OCI-M2 (cell line): ENCODE measurements around the gene RPP14.
"Not testable (repeated sequence)": the region's sequence is repeated elsewhere in the genome, so short reads cannot be mapped to it uniquely, and the experiment has no call there.

Source experiments
- DNase-seq: peaks from one replicate; lab custom pipeline; 2025; ENCODE audit not compliant: unreplicated experiment; lab: John Stamatoyannopoulos, UW

RPP14 gene

DNA sequence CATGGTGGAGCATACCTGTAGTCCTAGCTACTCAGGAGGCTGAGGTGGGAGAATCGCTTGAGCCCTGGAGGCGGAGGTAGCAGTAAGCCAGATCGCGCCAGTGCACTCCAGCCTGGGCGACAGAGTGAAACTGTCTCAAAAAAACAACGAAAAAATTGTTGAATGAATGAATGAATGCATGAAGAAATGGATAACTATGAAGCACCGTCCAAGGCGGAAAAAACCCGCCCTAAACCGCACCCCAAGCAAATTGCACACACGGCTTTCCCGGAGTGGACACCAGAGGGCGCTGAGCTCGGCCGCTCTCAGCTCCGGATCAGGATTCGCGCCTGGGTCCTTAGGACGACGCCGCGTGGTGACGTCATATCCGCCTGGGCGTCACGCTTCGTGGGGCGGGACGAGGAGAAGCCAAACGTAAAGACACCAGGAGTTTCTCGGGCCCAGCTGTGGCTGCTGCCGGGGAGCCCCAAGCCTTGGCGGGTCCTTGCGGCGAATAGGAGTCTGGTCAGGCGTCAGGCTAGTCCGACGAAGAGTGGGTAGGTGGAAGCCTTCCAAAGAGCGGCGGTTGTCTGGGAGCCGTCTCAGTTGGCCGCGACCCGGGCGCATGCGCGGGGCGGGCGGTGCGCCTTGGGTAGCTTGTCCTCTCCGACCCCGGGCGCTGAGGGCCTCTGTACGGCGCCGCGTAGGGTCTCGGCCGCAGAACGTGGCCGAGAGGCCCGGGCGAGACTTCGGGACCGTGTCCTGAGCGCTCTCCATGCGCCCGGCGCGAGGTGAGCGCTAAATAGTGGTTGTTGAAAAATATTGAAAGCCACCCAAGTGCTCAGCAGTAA lies at the start of gene RPP14, which contains the start of gene HTD2:
Gene RPP14 (plus strand): TSS at position 364 of the 830 bp plus-strand sequence. CDS start 4,085 bp downstream, outside the sequence.
Gene HTD2 (plus strand): TSS at position 639 of the 830 bp plus-strand sequence. CDS start 11,094 bp downstream, outside the sequence.
- peak; percentile 45 for DNase-seq

DNA sequence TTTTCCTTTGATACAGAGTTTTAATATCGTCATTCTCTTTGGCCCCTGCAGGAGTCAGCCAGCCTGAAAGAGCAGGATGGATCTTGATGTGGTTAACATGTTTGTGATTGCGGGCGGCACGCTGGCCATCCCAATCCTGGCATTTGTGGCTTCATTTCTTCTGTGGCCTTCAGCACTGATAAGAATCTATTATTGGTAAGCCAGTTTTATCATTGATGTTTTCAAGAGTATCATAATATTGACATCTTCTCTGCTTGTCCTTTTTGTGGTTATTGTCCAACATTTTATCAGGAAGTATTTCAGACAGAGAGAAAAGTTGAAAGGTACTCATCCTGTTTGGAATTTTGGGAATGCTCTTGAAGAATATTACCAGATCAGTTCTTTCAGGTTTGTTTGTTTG lies 49.5 kb upstream of the RPP14 start:
- no peak for DNase-seq

DNA sequence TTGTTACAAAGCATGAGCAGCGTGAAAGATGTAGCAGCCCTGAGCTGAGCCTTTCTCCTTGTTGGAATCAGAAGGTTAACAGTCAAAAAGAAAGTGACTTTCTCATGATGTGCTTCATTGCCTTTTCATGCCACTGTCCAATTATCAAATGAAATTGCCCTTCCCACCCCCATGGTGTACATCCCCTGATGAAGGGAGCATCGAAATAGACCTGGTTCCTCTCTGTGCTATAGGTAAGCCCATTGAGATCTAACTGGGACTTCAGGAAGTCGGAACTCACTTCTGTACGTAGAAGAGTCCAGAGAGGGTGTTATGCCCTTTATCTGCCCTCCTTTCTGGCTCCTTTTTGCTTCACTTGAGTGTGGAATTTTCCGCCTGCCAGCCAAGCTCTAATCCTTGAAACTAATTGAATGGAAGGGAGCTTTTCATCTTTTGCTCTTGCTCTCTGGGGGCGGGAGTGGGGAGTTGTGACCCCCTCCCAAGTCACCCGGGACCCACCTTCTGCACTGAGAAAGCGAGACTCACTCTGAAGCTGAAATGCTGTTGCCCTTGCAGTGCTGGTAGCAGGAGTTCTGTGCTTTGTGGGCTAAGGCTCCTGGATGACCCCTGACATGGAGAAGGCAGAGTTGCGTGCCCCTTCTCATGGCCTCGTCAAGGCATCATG lies 47.5 kb upstream of the RPP14 start:
- DNase-seq: no peak

DNA sequence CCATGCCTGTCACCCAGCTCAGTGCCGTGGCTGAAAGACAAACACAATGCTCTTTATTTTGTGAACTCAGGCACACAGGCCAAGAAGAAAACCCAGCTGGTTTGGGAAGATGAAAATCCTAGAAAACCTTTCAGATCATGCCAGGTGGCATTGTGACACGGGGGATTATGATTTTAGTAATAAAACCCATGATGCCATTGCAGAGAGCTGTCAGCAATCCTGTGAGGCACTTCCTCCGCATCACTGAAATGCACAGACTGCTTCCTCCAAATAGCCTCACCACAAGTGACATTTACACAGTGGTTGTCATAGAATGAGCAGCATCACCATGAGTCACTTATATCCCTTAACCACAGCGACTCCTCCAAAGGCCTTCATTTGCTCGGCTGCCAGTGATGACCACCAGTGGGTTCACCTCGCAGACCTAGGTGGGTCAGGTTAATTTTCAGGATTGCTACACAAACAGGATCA lies 45.7 kb upstream of the RPP14 start:
- DNase-seq: no peak

DNA sequence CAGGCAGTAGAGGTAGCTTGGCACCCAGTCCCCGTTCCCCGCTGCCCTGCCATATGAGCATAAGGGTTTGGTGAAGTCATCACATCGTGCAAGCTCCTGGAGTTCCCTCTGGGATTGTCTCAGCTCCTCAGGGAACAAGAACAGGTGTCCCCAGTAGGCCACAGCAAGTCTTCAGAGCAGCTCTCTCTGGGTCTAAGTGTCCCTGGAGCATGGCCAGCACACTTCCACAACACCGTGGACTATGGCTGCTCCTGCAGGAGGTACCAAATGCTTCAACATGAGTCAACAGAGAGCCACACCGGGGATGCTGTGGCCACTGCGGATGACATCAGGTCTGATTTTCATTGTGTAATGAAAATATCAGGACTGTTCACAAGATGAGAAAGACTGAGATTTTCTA lies 45.3 kb upstream of the RPP14 start:
- DNase-seq: no peak

DNA sequence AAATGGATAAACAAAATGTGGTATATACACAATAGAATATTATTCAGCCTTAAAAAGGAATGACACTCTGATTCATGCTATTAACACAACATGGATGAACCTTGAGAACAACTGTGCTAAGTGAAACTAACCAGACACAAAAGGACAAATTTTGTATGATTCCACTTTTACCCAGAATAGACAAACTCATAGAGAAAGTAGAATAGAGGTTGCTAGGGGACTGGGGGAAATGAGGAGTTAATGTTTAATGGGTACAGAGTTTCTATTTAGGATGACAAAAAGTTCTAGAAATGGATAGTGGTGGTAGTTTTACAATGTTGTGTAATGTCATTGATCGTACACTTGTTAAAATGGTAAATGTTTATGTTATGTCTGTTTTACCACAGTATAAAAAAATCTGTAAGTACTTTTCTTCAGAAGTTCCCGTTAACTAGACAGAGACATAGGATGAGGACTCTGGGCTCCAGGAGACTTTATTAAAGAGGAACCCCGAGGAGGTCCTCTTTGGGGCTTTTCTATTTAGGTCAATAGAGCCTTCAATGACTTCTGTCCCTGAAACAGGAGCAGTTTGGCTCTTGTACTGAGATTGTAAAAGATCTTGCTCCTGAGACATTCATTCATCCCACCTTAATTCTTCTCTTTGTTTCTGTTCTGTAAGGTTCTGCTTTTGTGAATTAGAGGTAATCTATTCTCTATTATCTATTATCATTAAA lies 43.9 kb upstream of the RPP14 start:
- no peak for DNase-seq

DNA sequence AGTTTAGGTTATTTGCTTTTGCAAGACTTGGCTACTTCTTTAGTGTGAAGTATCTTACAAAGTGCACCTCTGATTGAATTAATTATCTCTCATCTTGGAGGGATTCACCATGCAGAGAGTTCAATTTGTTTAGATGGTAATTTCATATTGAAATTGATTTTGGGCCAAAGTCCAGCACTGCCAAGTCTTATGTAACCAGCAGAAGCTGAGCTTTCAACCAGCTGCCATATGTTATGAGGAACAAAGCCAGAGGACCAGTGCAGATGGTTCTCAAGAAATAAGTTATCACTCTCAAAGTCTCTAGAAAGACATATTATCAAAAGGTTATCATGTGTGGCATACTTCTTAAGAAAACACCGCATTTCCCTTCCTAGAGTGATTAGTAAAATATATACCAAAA lies 39.5 kb upstream of the RPP14 start:
- no peak for DNase-seq

DNA sequence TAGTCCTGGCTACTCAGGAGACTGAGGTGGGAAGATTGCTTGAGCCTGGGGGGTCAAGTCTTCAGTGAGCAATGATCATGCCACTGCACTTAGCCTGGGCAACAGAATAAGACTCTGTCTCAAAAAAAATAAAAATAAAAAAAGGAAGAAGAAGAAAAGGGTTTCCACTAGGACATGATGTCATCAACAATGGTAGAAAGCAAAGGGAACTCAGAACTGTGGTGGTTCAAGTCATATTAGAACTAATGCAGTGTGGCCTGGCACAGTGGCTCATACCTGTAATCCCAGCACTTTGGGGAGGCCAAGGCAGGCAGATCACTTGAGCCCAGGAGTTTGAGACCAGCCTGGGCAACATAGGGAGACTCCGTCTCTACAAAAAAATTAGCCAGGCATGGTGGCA lies 38.5 kb upstream of the RPP14 start:
- DNase-seq: not testable (repeated sequence)

DNA sequence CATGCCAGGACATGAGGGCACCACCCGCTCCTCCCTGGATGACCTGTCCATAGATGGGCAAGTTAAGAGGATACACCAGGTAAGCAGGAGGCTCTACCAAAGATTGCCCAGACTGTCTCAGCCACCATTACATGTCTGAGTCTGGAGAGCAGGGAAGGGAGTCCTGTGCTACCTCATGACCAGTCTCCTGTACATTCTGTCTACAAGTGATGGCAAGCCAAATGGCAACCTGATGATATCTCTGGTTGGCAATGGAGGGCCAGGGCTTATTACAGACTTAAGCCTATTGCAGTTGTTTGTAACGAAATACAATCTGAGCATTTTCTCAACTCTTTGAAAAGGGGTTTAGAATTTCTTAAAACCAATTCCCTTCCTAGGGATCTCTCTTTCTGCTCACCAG lies 36.7 kb upstream of the RPP14 start:
- no peak for DNase-seq

DNA sequence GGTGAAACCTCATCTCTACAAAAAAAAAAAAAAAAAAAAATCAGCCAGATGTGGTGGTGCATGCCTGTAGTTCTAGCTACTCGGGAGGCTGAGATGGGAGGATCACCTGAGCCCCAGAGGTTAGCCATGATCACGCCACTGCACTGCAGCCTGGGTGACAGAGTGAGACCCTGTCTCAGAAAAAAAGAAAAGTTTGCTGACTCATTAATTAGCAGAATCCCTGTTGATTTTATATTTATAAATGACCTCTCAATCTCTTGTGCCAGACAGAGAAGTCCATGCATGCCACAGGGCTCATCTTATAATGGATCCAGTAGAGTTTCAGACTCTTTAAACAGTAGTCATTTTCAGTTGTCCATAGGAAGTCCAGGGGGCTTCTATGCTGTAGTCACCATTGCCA lies 35.6 kb upstream of the RPP14 start:
- DNase-seq: no peak

DNA sequence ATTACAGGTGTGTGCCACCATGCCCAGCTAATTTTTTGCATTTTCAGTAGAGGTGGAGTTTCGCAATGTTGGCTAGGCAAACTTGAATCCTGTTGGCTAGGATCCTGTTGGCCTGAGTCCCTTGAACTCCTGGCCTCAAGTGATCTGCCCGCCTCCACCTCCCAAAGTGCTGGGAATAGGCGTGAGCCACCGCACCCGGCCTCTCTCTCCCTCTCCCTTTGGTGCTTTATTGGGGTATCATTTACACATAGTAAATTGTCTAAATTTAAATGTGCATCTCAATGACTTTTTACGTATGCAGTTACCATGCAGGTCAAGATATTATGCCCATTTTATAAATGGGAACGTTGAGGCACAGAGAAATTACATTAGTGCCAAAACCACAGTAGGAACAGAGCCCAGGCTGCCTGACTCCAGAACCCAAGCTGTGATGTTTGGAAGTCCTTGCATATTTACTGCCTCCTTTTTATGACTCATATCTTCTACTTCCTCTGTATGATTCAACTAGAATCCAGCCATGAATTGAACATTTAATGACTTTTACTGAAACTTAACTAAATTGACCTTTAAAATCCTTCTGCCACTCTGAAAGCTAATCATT lies 34.0 kb upstream of the RPP14 start:
- DNase-seq: no peak

DNA sequence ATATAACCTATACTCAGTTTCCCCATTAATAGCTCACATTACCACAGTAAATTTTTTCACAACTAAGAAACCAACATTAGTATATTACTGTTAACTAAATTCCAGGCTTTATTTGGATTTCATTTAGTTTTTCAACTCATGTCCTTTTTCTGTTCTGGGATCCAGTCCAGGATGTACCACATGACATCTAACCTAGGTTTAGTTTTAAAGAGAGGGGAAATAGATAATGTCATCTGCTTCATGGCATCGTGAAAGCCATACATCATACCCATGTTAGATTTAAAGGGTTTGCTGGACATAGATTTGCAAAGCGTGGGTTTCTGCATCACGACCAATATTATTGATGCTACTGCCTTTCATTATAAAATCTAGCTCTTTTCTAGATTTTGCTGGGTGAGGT lies 33.2 kb upstream of the RPP14 start:
- DNase-seq: no peak

DNA sequence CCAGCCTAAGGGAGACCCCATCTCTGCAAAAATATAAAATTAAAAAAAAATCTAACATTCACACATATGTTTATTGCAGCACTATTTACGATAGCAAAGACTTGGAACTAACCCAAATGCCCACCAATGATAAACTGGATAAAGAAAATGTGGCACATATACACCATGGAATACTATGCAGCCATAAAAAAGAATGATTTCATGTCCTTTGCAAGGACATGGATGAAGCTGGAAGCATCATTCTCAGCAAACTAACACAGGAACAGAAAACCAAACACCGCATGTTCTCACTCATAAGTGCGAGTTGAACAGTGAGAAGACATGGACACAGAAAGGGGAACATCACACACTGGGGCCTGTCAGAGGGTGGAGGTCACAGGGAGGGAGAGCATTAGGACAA lies 32.7 kb upstream of the RPP14 start:
- not testable (repeated sequence) for DNase-seq

DNA sequence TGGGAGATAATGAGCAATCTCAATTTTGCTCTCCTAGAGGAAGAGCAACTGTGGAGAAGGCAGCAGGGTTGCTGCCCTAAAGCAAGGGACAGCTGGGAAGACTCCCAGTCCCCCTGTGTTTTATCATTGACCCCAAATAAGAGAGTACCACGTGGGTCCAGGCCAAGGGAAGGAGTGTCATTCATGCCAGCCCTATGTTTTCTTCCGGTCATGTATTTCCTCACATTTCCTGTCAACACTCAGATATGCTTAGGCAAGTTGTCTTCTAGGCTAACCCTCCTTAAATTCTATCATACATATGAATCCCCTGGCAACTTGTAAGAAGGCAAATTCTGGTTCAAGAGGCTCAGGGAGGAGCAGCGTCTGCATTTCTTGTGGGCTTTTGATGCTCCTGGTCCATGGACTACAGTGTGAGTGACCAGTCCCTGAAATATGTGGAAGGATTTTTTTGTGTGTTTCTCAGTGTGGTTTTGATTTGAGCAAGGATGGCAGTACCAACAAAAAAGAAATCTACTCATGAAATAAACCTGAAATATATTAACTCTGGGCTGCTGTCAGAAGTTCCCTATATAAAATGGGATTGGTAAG lies 31.9 kb upstream of the RPP14 start:
- no peak for DNase-seq

DNA sequence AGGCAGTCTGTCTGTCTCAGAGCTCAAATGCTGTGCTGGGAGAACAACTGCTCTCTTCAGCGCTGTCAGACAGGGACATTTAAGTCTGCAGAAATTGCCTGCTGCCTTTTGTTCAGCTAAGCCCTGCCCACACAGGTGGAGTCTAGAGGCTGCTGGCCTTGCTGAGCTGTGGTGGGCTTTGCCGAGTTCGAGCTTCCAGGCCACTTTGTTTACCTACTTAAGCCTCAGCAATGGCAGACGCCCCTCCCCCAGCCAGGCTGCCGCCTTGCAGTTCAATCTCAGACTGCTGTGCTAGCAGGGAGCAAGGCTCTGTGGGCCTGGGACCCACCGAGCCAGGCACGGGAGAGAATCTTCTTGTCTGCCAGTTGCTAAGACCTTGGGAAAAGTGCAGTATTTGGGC lies 25.0 kb upstream of the RPP14 start:
- no peak for DNase-seq

DNA sequence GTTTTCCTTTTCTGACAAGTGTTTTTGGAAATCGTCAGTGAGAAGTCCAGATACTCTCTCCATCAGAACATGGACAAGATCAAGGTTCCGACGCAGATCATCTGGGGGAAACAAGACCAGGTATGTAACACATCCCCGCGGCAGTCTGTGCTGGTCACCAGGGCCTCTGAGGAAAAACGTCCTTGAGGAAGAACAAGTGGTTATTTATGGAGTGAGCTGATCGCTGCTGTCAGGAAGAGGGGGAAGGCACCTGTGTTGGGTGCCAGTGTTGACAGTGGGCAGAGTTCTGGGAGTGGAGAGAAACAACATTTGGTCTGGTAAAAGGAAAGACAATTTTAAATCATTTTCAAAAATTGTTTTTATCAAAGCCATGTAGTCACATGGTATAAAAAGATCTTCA lies 20.7 kb upstream of the RPP14 start:
- DNase-seq: no peak

DNA sequence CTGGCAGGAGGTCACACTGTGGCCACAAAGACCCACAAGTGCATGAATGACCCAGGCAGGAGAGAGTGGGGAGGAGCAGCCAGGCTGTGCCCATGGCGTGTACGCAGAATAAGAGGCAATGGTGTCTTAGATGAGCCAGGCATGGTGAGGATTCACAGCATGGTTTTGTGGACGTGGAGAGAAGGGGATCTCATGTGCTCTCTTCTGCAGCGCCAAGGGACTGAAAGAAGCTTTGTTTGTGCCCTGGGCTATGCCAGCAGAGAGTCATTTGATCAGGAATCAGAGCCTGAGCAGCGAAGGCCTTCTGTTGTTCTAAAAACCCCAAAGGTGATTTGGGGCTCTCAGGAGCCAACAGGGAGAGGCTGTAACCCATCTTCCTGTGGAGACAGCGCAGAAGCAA lies 18.7 kb upstream of the RPP14 start:
- DNase-seq: no peak

DNA sequence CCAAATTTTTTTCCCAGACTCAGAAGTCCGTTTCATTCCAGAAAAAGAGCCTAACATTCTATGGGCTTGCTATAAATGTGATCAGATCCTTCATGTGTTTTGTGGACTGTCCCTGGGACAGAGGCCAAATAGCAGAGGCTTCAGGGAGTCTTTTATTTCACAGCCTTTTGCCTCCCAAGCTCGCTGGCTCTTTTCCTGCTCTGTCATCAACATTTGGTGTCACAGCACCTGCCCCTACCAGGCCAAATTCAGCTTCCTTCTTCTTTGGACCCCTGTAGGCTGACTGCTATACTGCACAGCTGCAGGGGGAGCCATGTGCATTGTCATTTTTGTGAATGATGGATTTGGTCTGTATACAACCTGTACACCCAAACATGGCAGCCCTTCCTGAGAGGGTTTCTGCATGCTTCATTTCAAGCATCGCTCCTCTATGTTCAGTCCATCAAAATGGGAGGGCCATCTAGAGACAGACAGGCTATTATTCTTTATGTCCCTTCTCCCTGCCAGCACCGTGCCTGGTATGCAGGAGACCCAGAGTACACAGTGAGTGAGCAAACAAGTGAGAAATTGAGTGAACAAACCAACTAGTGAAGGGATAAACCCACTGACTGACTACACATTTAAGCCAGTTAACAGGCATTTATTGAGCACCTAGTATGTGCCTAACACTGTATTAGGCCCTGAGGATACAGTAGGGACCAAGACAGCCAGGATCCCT lies 17.9 kb upstream of the RPP14 start:
- DNase-seq: no peak

DNA sequence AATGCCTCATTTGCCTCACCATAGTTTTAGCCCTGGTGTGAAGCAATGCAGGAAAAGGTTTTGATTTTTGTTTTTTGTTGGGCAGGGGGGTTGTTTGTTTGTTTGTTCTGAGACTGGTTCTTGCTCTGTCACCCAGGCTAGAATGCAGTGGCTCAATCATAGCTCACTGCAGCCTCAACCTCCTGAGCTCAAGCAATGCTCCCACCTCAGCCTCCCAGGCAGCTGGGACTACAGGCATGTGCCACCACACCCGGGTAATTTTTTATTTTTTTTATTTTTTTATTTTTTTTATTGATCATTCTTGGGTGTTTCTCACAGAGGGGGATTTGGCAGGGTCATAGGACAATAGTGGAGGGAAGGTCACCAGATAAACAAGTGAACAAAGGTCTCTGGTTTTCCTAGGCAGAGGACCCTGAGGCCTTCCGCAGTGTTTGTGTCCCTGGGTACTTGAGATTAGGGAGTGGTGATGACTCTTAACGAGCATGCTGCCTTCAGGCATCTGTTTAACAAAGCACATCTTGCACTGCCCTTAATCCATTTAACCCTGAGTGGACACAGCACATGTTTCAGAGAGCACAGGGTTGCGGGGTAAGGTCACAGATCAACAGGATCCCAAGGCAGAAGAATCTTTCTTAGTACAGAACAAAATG lies 17.0 kb upstream of the RPP14 start:
- not testable (repeated sequence) for DNase-seq

DNA sequence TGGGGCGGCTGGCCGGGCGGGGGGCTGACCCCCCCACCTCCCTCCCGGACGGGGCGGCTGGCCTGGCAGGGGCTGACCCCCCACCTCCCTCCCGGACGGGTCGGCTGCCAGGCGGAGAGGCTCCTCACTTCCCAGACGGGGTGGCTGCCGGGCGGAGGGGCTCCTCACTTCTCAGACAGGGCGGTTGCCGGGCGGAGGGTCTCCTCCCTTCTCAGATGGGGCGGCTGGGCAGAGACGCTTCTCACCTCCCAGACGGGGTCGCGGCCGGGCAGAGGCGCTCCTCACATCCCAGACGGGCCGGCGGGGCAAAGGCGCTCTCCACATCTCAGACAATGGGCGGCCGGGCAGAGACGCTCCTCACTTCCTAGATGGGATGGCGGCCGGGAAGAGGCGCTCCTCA lies 15.6 kb upstream of the RPP14 start:
- DNase-seq: not testable (repeated sequence)
